Lower leg skin (tissue), 4 donors: ENCODE measurements around the gene RPS6KC1. TPM values are rescaled to one million over a fixed set of nuclear protein-coding genes. Genes with fewer than 3 reads are reported as not detected.

Experiments
- DNase-seq, 2 donors: peaks; one replicate each; pipeline ENCODE4 v3.0.0-alpha.2; 2019; ENCODE audit warnings: low spot score in 2 of 2
- H3K4me3 ChIP-seq: fragments of 200-600 bp; sonication (generic); 2 replicates; pipeline ENCODE4 v1.5.1; 2017; ENCODE audit warnings: mild to moderate bottlenecking, low read depth; ENCODE audit not compliant: poor library complexity, severe bottlenecking
- CTCF ChIP-seq, 3 donors: fragments of 450-650 bp; IDR thresholded peaks; one replicate each; pipeline ENCODE4 v1.5.1; 2016; ENCODE audit warnings: antibody characterized with exemption in 3 of 3, mild to moderate bottlenecking in 3 of 3, moderate library complexity in 2 of 3
- POLR2A ChIP-seq, 2 donors: fragments of 450-650 bp; IDR thresholded peaks; one replicate each; pipeline ENCODE4 v1.6.1; 2016 to 2017; ENCODE audit warnings: antibody characterized with exemption in 2 of 2, mild to moderate bottlenecking in 1 of 2, moderate library complexity in 1 of 2
- WGBS, 2 donors: methylation state at CpG; one replicate each; pipeline ENCODE4 v1.1.5; 2018; 5-methylcytosine and 5-hydroxymethylcytosine counted together
- intact Hi-C: fragments of 100-400 bp; cut with DNase I; formaldehyde crosslinking; loops from one replicate; pipeline ENCODE4 v1.15.0; 2023; ENCODE audit warnings: low total_unique reads
- total RNA-seq, 4 donors: library from RNA; depleted of rRNA; stranded (reverse); fragments of >200 nt; gene quantifications; one replicate each; pipeline ENCODE4 v1.1.0, GENCODE V29; 2016

RPS6KC1 gene
- total RNA-seq, 4 donors from 2014 or later = 7.6 to 15.5 (median 10.6) TPM

GRCh38 chr1:213176341-213176740, 125.3 kb downstream of the RPS6KC1 start:
- DNase-seq = no peak

GRCh38 chr1:213179784-213180183, 128.7 kb downstream of the RPS6KC1 start:
- intact Hi-C loops = no loop called here
- H3K4me3 ChIP-seq = no peak overlapping the region
- 89 to 91% methylated on average over 2 of the region's 2 CpGs for WGBS, 2 donors
- DNase-seq = no peak
- no peak for TF ChIP-seq CTCF (IDR thresholded peaks at IDR 0.05)
- TF ChIP-seq POLR2A (IDR thresholded peaks at IDR 0.05) = no peak

More at GRCh38 chr1:213176341-213176740, 125.3 kb downstream of the RPS6KC1 start:
- no peak overlapping the region for H3K4me3 ChIP-seq
- WGBS, 2 donors = 82 to 91% methylated on average over 3 of the region's 3 CpGs
- no peak for TF ChIP-seq POLR2A (IDR thresholded peaks at IDR 0.05)
- TF ChIP-seq CTCF (IDR thresholded peaks at IDR 0.05) = no peak
- intact Hi-C loops = no loop called here

GRCh38 chr1:213180833-213181232, 129.8 kb downstream of the RPS6KC1 start:
- TF ChIP-seq POLR2A (IDR thresholded peaks at IDR 0.05) (no peak), CTCF (IDR thresholded peaks at IDR 0.05) (no peak)
- intact Hi-C loops = no loop called here
- no peak for DNase-seq
- 92 to 100% methylated on average over 1 of the region's 1 CpG for WGBS, 2 donors
- no peak overlapping the region for H3K4me3 ChIP-seq

- WGBS, 2 donors = 92 to 94% methylated on average over 3 of the region's 3 CpGs
- DNase-seq = no peak
- H3K4me3 ChIP-seq = no peak overlapping the region
- intact Hi-C loops = no loop called here
- no peak for TF ChIP-seq POLR2A (IDR thresholded peaks at IDR 0.05)
- TF ChIP-seq CTCF (IDR thresholded peaks at IDR 0.05) = no peak
Measured at GRCh38 chr1:213183036-213183672, 132.1 kb downstream of the RPS6KC1 start.

GRCh38 chr1:213186168-213186567, 135.1 kb downstream of the RPS6KC1 start:
- WGBS, 2 donors = 97 to 98% methylated on average over 2 of the region's 2 CpGs
- intact Hi-C loops = no loop called here
- no peak overlapping the region for H3K4me3 ChIP-seq
- DNase-seq = no peak
- no peak for TF ChIP-seq CTCF (IDR thresholded peaks at IDR 0.05)

GRCh38 chr1:213192026-213192425, 141.0 kb downstream of the RPS6KC1 start:
- no peak overlapping the region for H3K4me3 ChIP-seq
- no peak for DNase-seq
- TF ChIP-seq CTCF (IDR thresholded peaks at IDR 0.05) = no peak
- TF ChIP-seq POLR2A (IDR thresholded peaks at IDR 0.05) = no peak
- intact Hi-C loops = no loop called here
- WGBS, 2 donors = 94 to 100% methylated on average over 1 of the region's 1 CpG
